IPS-18c (cell line): ENCODE data around the gene TMPRSS9.

Source experiments
- H3K4me3 ChIP-seq: 2 replicates; pipeline ENCODE4 v1.7.0; 2013; ENCODE audit warnings: low read depth, mild to moderate bottlenecking, low read length, moderate library complexity; ENCODE audit not compliant: insufficient read depth
- H3K9me3 ChIP-seq: one replicate; pipeline ENCODE4 v1.6.1; 2013; ENCODE audit warnings: mild to moderate bottlenecking, low read length, moderate library complexity; ENCODE audit not compliant: control insufficient read depth, insufficient read depth

TMPRSS9 gene

DNA sequence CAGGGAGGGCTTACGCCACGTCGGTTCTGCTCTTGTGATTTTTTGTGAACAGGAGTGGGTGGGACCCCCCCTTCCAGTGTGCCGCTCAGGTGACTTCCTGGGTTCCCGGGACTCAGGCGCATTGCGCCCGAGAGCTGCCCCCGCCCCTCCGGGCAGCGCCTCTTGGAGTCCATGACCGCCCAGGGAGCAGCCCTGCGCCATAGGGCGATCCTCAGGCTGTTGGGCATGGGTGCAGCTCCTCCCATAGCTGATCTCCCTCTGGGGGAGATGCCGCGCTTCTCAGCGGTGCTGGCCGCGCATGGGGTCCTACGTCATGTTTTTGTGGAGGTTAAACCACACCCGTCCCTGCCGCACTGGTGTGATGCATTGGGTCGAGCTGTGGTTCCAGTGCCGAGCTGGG, 7.9 kb upstream of the TMPRSS9 start:
- no peak overlapping the region for H3K4me3 ChIP-seq

GRCh38 chr19:2353159-2353886, 6.7 kb upstream of the TMPRSS9 start:
- Histone ChIP-seq H3K9me3 (no peaks in the 10 kb centered on the region), H3K4me3 (no peak overlapping the region)

More for the DNA sequence above, 7.9 kb upstream of the TMPRSS9 start:
- H3K9me3 ChIP-seq = no peaks in the 10 kb centered on the region

DNA sequence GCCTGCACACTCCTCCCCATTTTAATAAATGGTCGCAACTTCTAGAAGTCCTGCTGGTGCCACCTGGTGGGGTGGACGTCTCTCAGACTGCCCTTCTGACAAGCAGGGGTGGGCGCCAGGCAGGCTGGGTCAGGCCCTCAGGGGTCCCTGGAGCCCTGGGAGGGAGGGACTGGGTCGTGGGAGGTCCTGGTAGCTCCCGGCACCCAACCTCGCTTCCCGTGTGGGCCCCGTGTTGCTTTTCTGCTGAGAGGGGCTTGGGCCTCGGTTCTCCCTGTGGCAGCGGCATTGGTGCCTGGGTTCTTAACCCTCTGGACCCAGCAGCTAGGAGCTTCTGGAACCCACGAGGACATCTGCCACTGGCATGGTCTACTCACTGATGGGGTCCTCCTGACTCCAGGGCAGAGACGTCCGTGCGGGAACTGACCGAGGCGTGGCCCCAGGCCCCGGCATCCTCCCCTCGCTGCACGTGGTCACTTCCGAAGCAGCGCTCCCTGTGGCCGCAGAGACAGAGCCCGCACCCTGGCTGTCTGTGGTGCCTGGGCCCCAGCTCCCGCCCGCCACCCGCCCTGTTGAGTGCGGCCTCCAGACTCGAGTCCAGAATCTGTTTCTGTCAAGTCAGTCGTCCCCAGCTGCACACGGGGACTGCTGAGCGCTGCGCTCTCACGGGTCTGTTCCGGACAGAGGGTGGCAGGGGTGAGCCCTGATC, 6.0 kb upstream of the TMPRSS9 start:
- Histone ChIP-seq H3K9me3 (no peaks in the 10 kb centered on the region), H3K4me3 (no peak overlapping the region)

- no peak overlapping the region for H3K4me3 ChIP-seq
- H3K9me3 ChIP-seq = no peaks in the 10 kb centered on the region
Observed at GRCh38 chr19:2354670-2355069, 5.4 kb upstream of the TMPRSS9 start.

DNA sequence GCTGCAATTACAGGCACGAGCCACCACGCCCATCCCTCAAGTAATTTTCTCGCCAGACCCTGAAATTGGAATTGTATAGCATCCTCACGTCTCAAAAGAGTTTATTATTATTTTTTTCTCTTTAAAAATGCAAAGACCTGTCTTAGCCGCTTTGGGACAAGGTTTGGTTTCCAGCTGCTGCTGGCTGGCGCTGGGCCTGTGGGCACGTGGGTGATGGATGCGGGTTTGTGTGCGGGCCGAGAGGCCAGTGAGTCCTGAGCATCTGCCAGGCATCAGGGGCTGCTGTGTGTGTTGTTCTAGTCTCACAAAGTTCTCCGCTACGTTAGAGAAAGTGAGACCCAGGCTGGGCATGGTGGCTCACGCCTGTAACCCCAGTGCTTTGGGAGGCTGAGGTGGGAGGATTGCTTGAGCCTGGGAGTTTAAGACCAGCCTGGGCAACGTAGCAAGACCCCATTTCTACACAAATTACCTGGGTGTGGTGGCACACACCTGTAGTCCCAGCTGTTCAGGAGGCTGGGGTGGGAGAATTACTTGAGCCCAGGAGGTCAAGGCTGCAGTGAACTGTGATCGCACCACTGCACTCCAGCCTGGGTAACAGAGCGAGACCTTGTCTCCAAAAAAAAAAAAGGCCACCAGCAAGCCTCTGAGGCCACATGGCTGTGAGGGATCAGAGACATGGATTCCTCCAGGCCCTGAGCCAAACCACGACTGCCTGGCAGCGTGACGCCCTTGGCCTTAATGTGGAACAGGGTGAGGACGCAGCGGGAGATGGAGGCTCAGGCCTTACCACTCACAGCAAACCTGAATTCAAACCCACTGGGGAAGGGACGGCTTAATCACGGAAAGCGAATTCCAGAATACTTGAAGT, 4.7 kb upstream of the TMPRSS9 start:
- H3K4me3 ChIP-seq = no peak overlapping the region
- H3K9me3 ChIP-seq = no peaks in the 10 kb centered on the region

DNA sequence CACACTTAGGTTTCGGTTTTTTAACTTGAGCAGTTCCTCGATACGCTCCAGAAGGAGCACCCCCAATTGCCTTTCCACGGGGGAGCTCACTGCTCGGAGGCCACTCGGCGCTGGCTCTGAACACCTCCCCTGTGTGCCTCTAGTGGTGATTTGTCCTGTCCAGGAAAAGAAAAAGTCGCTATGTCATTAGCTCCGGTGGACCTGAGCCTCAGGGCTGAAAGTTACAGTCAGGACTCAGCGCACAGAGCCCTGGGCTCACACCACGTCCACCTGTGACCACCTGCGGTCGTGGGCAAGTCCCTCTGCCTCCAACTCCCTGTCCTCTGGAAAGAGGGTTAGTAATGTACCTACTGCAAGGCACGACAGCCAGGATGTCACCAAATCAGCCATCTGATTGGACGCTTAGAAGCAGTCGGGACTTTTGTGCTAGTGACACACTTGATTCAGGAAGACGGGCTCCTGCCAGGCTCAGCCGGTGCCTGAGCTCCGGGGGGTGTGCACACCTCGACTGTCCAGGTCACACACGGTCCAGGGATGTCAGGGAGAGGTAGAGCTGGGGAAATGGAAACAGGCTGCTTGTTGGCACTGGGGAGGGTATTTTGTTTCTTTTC, 3.9 kb upstream of the TMPRSS9 start:
- Histone ChIP-seq H3K4me3 (no peak overlapping the region), H3K9me3 (no peaks in the 10 kb centered on the region)

DNA sequence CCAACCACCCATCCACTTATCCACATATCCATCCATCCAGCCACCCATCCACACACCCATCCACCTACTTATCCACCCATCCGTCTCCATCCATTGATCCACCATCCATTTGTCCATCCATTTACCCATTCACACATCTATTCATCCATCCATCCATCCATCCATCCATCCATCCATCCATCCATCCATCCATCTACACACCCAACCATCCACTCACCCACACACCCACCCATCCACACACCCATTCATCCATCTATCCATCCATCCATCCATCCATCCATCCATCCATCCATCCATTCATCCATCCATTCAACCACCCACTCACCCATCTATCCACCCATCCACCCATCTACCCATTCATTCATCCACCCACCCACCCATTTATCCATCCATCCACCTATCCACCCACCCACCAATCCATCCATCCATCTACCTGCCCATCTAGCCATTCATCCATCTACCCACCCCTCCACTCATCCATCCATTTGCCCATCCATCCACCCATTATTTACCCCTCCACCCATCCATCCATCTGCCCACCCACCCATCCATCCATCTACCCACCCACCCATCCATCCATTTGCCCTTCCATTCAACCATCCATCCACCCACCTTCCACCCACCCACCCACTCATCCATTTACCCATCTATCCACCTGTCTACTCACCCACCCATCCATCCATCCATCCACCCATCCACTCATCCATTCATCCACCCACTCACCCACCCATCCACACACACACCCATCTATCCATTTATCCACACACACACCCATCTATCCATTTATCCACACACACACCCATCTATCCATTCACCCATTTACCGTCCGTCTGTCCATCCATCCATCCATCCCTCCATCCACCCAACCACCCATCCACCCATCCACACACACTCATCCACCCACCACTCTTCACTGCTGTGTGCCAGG, 2.5 kb upstream of the TMPRSS9 start:
- Histone ChIP-seq H3K4me3 (no peak overlapping the region), H3K9me3 (no peaks in the 10 kb centered on the region)

- H3K9me3 ChIP-seq = no peaks in the 10 kb centered on the region
- no peak overlapping the region for H3K4me3 ChIP-seq
Observed at GRCh38 chr19:2358548-2359173, 1.4 kb upstream of the TMPRSS9 start.

DNA sequence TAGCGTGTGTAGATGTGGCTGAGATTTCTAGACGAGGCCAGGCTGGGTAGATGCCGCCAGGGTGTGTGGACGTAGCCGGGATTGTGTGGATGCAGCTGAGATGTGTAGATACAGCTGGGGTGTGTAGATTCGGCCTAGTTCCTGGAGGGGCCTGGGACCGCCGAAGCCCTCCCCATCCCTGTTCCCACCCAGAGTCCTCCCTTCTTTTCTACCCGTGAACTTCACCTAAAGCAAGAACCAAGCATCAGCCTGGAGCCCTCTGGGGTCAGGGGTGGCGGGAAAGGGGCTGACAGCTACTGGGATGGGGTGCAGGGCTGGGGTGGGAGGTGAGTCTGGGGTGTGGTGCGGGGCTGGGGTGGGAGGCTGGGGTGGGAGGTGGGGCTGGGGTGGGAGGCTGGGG, 768 bp downstream of the TMPRSS9 start:
- H3K4me3 ChIP-seq = peak overlapping the region; percentile 5; the same call in 1 of the 2 replicates
- H3K9me3 ChIP-seq = no peaks in the 10 kb centered on the region

GRCh38 chr19:2361246-2362045, 1.4 kb downstream of the TMPRSS9 start:
- 0 out of 2 replicates have a peak overlapping the region, but pooled peaks have one; percentile 9 for H3K4me3 ChIP-seq
- H3K9me3 ChIP-seq = no peaks in the 10 kb centered on the region

GRCh38 chr19:2362046-2362969, 2.2 kb downstream of the TMPRSS9 start:
- H3K4me3 ChIP-seq = 0 out of 2 replicates have a peak overlapping the region, but pooled peaks have one; percentile 9
- H3K9me3 ChIP-seq = no peaks in the 10 kb centered on the region

DNA sequence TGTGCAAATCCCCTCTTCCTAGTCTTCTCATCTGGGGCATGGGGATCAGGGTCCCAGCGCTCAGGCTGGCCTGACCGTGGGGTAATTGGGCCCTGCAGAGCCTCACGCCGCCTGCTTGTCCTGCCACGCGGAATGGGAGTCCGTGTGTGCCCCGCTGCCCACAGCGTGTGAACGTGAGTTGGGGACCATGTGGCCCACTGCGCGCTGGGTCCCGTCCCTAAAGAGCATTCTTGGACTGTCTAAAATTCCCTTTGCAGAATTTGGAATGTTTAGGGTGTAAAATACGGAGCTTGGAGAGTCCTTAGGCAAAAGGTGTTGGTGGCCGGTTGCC, 2.9 kb downstream of the TMPRSS9 start:
- H3K9me3 ChIP-seq = no peaks in the 10 kb centered on the region

DNA sequence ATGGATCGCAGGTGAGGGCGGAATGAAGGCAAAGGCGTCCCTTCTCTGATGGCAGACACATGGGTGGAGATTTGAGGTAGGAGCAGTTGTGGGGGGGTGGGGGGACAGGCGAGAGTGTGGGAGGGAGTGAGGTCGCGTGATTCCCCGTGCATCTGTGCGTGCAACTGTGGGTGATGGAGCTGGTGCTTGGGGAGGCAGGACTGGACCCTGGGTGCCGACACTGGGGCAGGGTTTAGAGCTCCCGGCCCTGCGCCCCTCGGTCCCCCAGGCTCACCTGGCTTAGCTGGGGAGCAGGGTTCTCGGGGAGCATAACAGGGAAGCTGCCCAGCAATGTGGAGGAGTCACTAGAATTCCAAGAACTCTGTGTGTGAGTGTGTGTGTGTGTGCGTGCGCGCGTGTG, 3.4 kb downstream of the TMPRSS9 start:
- no peak overlapping the region for H3K4me3 ChIP-seq
- H3K9me3 ChIP-seq = peaks cover 2% of the 10 kb centered on the region

More for the DNA sequence above, 2.9 kb downstream of the TMPRSS9 start:
- no peak overlapping the region for H3K4me3 ChIP-seq

DNA sequence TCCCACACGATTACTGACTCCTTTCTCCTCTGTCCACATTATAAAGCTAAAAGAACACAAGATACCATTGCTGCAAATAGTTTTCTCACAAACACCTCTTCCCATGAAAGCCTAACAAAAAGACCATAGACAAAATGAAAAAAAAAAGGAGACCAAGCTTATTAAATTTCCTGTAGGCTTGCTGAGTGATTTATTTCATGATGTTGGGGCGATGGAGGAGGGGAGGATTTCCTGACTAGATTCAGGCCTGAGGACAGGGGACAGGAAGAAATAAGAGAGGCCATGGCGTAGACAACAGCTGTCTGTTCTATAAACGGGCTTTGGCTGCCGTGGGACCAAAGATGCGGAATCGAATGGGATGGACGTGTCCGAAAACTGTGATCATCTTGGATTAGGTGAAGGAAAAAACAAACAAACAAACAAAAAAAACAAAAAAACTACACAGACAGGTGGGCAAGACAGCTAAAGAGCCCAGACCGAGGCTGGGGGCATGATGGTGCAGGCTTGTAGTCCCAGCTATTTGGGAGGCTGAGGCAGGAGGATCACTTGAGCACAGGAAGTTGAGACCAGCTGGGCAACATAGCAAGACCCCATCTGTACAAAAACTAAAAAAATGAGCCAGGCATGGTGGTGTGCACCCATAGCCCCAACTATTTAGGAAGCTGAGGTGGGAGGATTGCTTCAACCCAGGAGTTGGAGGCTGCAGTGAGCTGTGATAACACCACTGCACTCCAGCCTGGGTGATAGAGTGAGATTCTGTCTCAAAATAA, 5.3 kb downstream of the TMPRSS9 start:
- H3K9me3 ChIP-seq = peaks cover 2% of the 10 kb centered on the region
- H3K4me3 ChIP-seq = no peak overlapping the region
